AG09309 (cell line): ENCODE data around the gene NUBP2.

Experiments used
- DNase-seq: peaks from one replicate; pipeline ENCODE4 v3.0.0-alpha.2; 2010; ENCODE audit warnings: low read depth
- H3K4me3 ChIP-seq: 2 replicates; pipeline ENCODE4 v1.5.1; 2011; ENCODE audit warnings: mild to moderate bottlenecking, low read depth, low read length, moderate library complexity; ENCODE audit not compliant: control insufficient read depth
- CTCF ChIP-seq: IDR thresholded peaks from 2 replicates; pipeline ENCODE4 v1.5.1; 2011; ENCODE audit warnings: mild to moderate bottlenecking, low read depth, low read length, inconsistent platforms; ENCODE audit not compliant: insufficient read depth, control insufficient read depth; ENCODE audit errors: missing control alignments

The NUBP2 gene

GRCh38 chr16:1821861-1822611 lies 39.3 kb downstream of the NUBP2 start:
- TF ChIP-seq CTCF, result no peak
- DNase-seq, result no peak

GRCh38 chr16:1822801-1823200 lies 40.0 kb downstream of the NUBP2 start:
- no peak for DNase-seq
- TF ChIP-seq CTCF, result no peak
- H3K4me3 ChIP-seq, result no peak overlapping the region

More at GRCh38 chr16:1821861-1822611, 39.3 kb downstream of the NUBP2 start:
- no peak overlapping the region for H3K4me3 ChIP-seq

GRCh38 chr16:1823821-1824220 lies 41.1 kb downstream of the NUBP2 start:
- H3K4me3 ChIP-seq, result no peak overlapping the region
- TF ChIP-seq CTCF, result peak; percentile 24
- no peak for DNase-seq

- no peak for DNase-seq
- TF ChIP-seq CTCF, result no peak
- peak overlapping the region; percentile 35 for H3K4me3 ChIP-seq
Measured at GRCh38 chr16:1825381-1825863, 42.7 kb downstream of the NUBP2 start.

GRCh38 chr16:1825864-1826690 lies 43.3 kb downstream of the NUBP2 start:
- no peak for TF ChIP-seq CTCF
- H3K4me3 ChIP-seq, result peak overlapping the region; percentile 35
- DNase-seq, result no peak

- TF ChIP-seq CTCF, result no peak
- H3K4me3 ChIP-seq, result peak within 1 kb of the TSS; percentile 78
- peak; percentile 86 for DNase-seq
Measured at GRCh38 chr16:1826691-1827573, 44.2 kb downstream of the NUBP2 start, which contains the start of the genes FAHD1 and HAGH. Gene FAHD1, plus strand, starts transcription at chr16:1827206. Its CDS starts 33 bp downstream, at chr16:1827239. Gene HAGH, minus strand, starts transcription at chr16:1826825. Its CDS starts 38 bp downstream, at chr16:1826787.
